WI38 (cell line): ENCODE measurements around the gene DNAH14.

ENCODE experiments used
- H3K4me3 ChIP-seq: 2 replicates; pipeline ENCODE4 v1.5.1; 2011; ENCODE audit warnings: low read depth, mild to moderate bottlenecking, control low read depth, low read length
- CTCF ChIP-seq: IDR thresholded peaks from 2 replicates; pipeline ENCODE4 v1.5.1; 2012; ENCODE audit warnings: low read depth, mild to moderate bottlenecking, control low read depth, low read length

The DNAH14 gene

GRCh38 chr1:224903955-224904354 is 25.5 kb upstream of the DNAH14 start:
- TF ChIP-seq CTCF, result no peak
- no peak overlapping the region for H3K4me3 ChIP-seq

GRCh38 chr1:224906340-224906739 is 23.1 kb upstream of the DNAH14 start:
- TF ChIP-seq CTCF, result no peak

GRCh38 chr1:224911217-224911616 is 18.3 kb upstream of the DNAH14 start:
- no peak for TF ChIP-seq CTCF
- H3K4me3 ChIP-seq, result no peak overlapping the region

More at GRCh38 chr1:224906340-224906739, 23.1 kb upstream of the DNAH14 start:
- H3K4me3 ChIP-seq, result no peak overlapping the region

- no peak overlapping the region for H3K4me3 ChIP-seq
- no peak for TF ChIP-seq CTCF
Observed at GRCh38 chr1:224914292-224914900, 15.1 kb upstream of the DNAH14 start.

- no peak for TF ChIP-seq CTCF
- H3K4me3 ChIP-seq, result no peak overlapping the region
Observed at GRCh38 chr1:224919508-224919907, 10.0 kb upstream of the DNAH14 start.

GRCh38 chr1:224920930-224921329 is 8.5 kb upstream of the DNAH14 start:
- no peak overlapping the region for H3K4me3 ChIP-seq
- TF ChIP-seq CTCF, result no peak

- TF ChIP-seq CTCF, result no peak
- H3K4me3 ChIP-seq, result no peak overlapping the region
Observed at GRCh38 chr1:224921354-224921753, 8.1 kb upstream of the DNAH14 start.
